Heart left ventricle (tissue), 13 donors: ENCODE data around the gene RAB3A.

Experiments used
- CTCF ChIP-seq, 12 donors: fragments of 200-600 bp; sonication (generic) in 4 of 12; IDR thresholded peaks; one replicate each; pipeline versions ENCODE4 v1.5.0 to v1.8.0; 2018 to 2022; ENCODE audit warnings: antibody characterized with exemption in 12 of 12, mild to moderate bottlenecking in 5 of 12
- POLR2A ChIP-seq, 2 donors: fragments of 450-650 bp; IDR thresholded peaks; one replicate each; pipeline ENCODE4 v1.6.1; 2017; ENCODE audit warnings: antibody characterized with exemption in 2 of 2, mild to moderate bottlenecking in 2 of 2, moderate library complexity in 2 of 2
- donor health status: ischemic (EF 13 %, LVEDD 7.1; RV severe dilation, severe dysfunction).
- donor health status: DM: no; HTN: yes; CAD: no.
- donor health status: DM: no; HTN: no; CAD: no.
- donor health status: ischemic (EF 25% LVEDD 6.9; RV normal size, moderate dysfunction).
- donor health status: ischemic (EF 25% LVEDD 5.7; RV mildly dilated, moderate dysfunction).
- donor health status: ischemic (EF 35%, LVEDD 5.7; RV mildly dilated, moderate dysfunction).
- donor health status: nonischemic (EF 11% LVEDD 7.7; RV severe dilation, severe dysfunction).
- donor health status: DM: yes; HTN: yes; CAD: no.
- donor health status: PGD.
- donor health status: ischemic (EF 29% LVEDD 5.4; RV normal size, mild dysfunction).
- donor health status: nonischemic (EF 23%, LVEDD 6.1; RV moderate dilation, normal function).

GRCh38 chr19:18230941-18231734, 27.3 kb upstream of the RAB3A start:
- TF ChIP-seq CTCF (IDR thresholded peaks at IDR 0.05): no peak
- no peak for TF ChIP-seq POLR2A (IDR thresholded peaks at IDR 0.05)
